ENCODE results near the gene TGFA. TPM values are rescaled to one million over a fixed set of nuclear protein-coding genes. Genes with fewer than 3 reads are reported as not detected.

The TGFA gene
- total RNA-seq, 1 experiment from 2014 or later = 22.5 TPM

- no peak for DNase-seq (ENCODE audit: unreplicated experiment)
- no peak for TF ChIP-seq CTCF (IDR thresholded peaks at IDR 0.05; ENCODE audit: unreplicated experiment)
- Mint-ChIP-seq H3K27me3 (ENCODE audit: insufficient read depth, unreplicated experiment) (no peaks in the 10 kb centered on the region), H3K36me3 (ENCODE audit: insufficient read depth, unreplicated experiment) (no peaks in the 10 kb centered on the region), H3K9me3 (ENCODE audit: unreplicated experiment) (no peaks in the 10 kb centered on the region), H3K4me3 (ENCODE audit: unreplicated experiment) (no peak overlapping the region), H3K27ac (ENCODE audit: low read depth, unreplicated experiment) (no peak overlapping the region), H3K4me1 (ENCODE audit: insufficient read depth, unreplicated experiment) (peaks cover 48% of the 10 kb centered on the region)
- POLR2A ChIA-PET = interaction anchor here (0.6 to 2.2 kb wide), 3 partner anchors 24 to 177 kb away, joined by 3 to 11 read pairs (median 4); no protein-coding TSS in a partner anchor
- intact Hi-C loops (cut with micrococcal nuclease) = no loop called here
- no TSS peak for BruUV-seq (replicated peaks)
- CTCF ChIA-PET = no interaction called here
Measured at GRCh38 chr2:70522627-70523026, 31.0 kb downstream of the TGFA start.

- Mint-ChIP-seq H3K9me3 (ENCODE audit: unreplicated experiment) (no peaks in the 10 kb centered on the region), H3K4me3 (ENCODE audit: unreplicated experiment) (no peak overlapping the region), H3K27ac (ENCODE audit: low read depth, unreplicated experiment) (no peak overlapping the region), H3K36me3 (ENCODE audit: insufficient read depth, unreplicated experiment) (no peaks in the 10 kb centered on the region), H3K27me3 (ENCODE audit: insufficient read depth, unreplicated experiment) (no peaks in the 10 kb centered on the region), H3K4me1 (ENCODE audit: insufficient read depth, unreplicated experiment) (peaks cover 51% of the 10 kb centered on the region)
- no peak for DNase-seq (ENCODE audit: unreplicated experiment)
- ChIA-PET CTCF (interaction anchor here (0.9 to 1.2 kb wide), 2 partner anchors 21 to 49 kb away, joined by 3 read pairs; no protein-coding TSS in a partner anchor), POLR2A (no interaction called here)
- BruUV-seq (replicated peaks) = no TSS peak
- no peak for TF ChIP-seq CTCF (IDR thresholded peaks at IDR 0.05; ENCODE audit: unreplicated experiment)
- intact Hi-C loops (cut with micrococcal nuclease) = no loop called here
Measured at GRCh38 chr2:70520825-70521224, 32.8 kb downstream of the TGFA start.

- Mint-ChIP-seq H3K27me3 (ENCODE audit: insufficient read depth, unreplicated experiment) (no peaks in the 10 kb centered on the region), H3K4me3 (ENCODE audit: unreplicated experiment) (no peak overlapping the region), H3K9me3 (ENCODE audit: unreplicated experiment) (no peaks in the 10 kb centered on the region), H3K4me1 (ENCODE audit: insufficient read depth, unreplicated experiment) (peaks cover 49% of the 10 kb centered on the region), H3K36me3 (ENCODE audit: insufficient read depth, unreplicated experiment) (no peaks in the 10 kb centered on the region), H3K27ac (ENCODE audit: low read depth, unreplicated experiment) (no peak overlapping the region)
- DNase-seq (ENCODE audit: unreplicated experiment) = no peak
- no TSS peak for BruUV-seq (replicated peaks)
- ChIA-PET POLR2A (interaction anchor here (1.4 kb wide), 1 partner anchor 25 kb away, joined by 3 read pairs; no protein-coding TSS in a partner anchor), CTCF (interaction anchor here (1.2 kb wide), 1 partner anchor 23 kb away, joined by 3 read pairs; no protein-coding TSS in a partner anchor)
- intact Hi-C loops (cut with micrococcal nuclease) = no loop called here
- no peak for TF ChIP-seq CTCF (IDR thresholded peaks at IDR 0.05; ENCODE audit: unreplicated experiment)
Measured at GRCh38 chr2:70519453-70519852, 34.2 kb downstream of the TGFA start.

- CTCF ChIA-PET = interaction anchor here (0.6 kb wide), 1 partner anchor 217 kb away, joined by 3 read pairs; the partner anchor contains the start of gene FAM136A
- POLR2A ChIA-PET = interaction anchor here (1.4 kb wide), 1 partner anchor 24 kb away, joined by 3 read pairs; no protein-coding TSS in a partner anchor
- no TSS peak for BruUV-seq (replicated peaks)
- no peaks in the 10 kb centered on the region for H3K27me3 Mint-ChIP-seq (ENCODE audit: insufficient read depth, unreplicated experiment)
- no peaks in the 10 kb centered on the region for H3K36me3 Mint-ChIP-seq (ENCODE audit: insufficient read depth, unreplicated experiment)
- no peak for DNase-seq (ENCODE audit: unreplicated experiment)
- no peak for TF ChIP-seq CTCF (IDR thresholded peaks at IDR 0.05; ENCODE audit: unreplicated experiment)
- no peak overlapping the region for H3K27ac Mint-ChIP-seq (ENCODE audit: low read depth, unreplicated experiment)
- intact Hi-C loops (cut with micrococcal nuclease) = no loop called here
- peaks cover 42% of the 10 kb centered on the region for H3K4me1 Mint-ChIP-seq (ENCODE audit: insufficient read depth, unreplicated experiment)
- H3K9me3 Mint-ChIP-seq (ENCODE audit: unreplicated experiment) = no peaks in the 10 kb centered on the region
- H3K4me3 Mint-ChIP-seq (ENCODE audit: unreplicated experiment) = no peak overlapping the region
Measured at GRCh38 chr2:70518557-70518956, 35.1 kb downstream of the TGFA start.

All from MCF 10A (cell line).